GM19035 (cell line): ENCODE measurements around the gene MCRIP1.

ENCODE experiments used
- ATAC-seq: cut with Tn5 transposase; IDR thresholded peaks from one replicate; pipeline ENCODE4 v1.9.1; 2021; ENCODE audit not compliant: unreplicated experiment

Gene MCRIP1, protein sequence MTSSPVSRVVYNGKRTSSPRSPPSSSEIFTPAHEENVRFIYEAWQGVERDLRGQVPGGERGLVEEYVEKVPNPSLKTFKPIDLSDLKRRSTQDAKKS

DNA sequence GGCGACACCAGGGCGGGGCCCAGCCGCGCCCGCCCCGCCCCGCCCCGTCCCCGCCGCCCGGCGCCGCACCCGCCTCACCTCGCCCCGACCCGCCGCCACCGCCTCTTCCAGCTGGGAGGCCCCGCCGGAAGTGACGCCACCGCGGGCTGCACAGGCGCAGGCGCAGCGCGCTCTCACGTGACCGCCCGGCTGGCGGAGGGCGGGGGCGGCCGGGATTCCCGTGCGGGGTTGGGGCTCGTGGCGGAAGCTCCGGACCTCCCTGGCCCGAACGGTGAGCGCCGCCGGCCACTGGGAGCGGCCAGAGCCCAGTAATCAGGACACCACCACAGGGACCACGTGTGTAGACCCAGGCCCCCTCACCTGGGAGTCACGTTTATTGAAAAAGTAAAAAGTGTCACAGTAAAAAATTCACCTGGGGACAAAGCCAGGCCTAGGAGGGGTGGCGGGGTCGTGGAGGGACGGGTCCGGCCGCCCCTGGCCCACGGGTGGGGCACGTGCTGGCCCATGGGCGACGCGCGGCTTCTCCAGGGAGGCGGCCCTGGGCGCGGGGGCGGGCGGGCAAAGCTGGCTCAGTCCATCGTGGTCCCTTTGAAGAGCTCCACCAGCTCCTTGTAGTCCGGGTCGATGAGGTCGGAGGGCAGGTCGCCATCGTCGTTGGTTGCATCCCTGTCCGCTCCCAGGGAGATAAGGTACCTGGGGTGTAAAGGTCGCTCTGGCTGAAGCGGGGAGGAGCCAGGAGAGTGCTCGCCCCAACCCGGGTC is at the start of gene MCRIP1:
Gene MCRIP1, minus strand, starts transcription at position 132 of the 761 bp plus-strand sequence. CDS start 8,785 bp downstream, outside the sequence.
- peak; percentile 69 for ATAC-seq

DNA sequence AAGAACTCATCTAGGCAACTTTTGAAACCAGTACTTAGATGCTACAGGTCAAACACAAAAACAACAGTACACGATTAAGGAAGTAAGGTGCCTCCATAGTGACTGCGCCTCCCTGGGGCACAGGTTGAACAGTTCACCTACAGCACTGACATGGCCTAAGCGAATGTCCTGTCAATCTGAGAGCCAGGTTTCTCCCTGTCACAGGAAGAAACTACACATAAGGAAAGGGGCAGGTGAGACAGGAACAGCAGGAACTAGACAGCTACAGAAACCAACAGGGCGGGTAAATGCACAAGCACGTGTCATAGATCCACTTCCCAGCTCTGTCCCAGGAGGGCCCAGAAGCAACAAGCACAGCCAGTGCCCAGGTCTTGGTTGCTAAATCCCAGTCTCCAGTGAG is 46.0 kb upstream of the MCRIP1 start:
- ATAC-seq: no peak

DNA sequence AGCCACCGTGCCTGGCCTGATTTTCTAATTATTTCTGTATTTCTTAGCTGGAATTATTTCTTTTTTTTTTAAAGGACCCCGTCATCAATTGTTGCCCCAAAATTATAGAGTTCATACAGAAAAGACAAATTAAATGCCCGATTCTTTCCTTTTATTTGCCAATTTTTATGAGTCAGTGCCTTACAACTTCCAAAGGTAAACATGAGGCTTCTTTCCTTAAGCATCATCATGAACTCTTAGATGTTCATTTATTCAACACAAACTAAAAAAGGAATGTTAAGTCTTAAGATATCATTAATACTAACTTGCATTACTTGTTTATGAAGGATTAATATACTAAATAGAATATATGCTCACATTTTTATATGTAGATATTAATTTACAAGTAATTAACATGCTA is 45.2 kb upstream of the MCRIP1 start:
- no peak for ATAC-seq

DNA sequence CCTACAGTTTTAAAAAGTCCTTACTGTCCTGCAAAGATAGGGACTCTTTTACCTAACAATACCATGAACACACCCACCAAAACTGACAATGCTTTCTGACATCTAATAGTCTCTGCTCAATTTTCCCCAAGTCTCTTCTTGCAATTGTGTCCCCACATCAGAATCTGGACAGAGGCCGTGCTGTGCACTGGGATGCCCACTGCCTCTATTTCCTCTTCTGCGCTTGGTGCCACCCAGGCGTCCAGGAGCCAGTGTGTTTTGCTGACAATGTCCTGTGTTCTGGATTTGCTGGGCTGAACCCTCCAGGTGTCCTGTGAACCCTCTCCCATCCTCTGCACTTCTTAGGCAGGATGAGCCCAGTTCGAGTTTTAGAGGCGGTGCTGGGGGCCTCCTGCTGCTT is 44.5 kb upstream of the MCRIP1 start:
- no peak for ATAC-seq

DNA sequence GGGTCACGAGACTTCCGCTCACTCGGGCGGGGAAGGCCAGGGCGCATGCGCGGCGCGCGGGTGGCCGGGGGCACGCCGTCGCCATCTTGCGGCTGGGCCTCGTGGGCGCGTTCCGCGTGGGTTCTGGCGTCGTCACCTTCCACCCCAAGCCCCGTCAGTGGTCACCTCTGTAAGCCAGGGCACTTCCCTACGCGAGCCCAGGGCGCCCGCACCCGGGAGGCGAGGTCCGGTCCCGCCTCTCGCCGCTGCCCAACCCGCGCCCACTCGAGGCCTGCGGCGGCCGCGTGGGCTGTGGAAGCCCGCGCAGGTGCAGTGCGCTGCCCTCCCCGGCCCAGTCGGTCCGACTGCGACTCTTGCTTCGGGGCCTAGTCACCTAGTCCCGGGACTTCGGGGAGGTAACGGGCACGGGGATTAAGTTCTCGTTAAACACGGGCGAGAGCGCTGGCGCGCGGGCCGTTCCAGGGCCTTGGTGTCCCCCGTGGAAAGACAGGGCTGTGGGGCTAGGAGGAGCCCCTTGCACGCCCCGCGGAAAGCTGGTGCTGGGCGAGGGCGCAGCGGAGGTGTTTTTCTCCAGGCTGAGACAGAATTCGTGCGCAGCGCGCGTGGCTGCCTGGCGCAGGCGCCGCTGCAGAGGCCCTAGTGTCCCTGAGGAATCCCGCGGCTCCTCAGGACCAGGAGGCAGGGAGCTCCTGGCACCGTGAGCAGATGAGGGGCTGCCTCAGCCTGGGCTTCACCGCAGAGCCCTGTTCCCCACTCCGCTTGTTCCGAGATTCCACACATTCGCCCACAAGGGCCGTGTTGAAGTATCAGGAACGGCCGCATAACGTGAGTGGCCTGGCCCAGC is 38.5 kb upstream of the MCRIP1 start:
- ATAC-seq: peak; percentile 11

DNA sequence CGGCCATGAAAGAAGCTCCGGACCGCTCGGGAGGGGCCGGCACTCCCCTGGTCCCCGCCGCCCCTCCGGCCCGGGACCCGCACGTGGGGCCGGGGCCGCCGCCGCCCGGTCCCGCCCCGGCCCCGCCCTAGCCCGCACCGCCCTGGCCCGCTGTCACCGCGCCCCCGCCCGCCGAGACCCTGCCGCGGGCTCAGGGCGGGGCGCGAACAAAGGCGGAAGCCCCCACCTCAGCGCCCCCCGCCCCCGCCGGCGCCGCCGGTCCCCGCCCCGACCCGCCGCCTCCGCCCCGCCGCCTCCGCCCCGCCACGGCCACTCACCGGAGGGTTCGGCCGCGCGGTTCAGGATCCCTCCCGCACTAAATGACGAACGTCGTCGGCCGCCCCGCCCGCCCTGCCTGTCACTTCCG is 37.9 kb upstream of the MCRIP1 start, which contains the start of gene ARHGDIA:
Gene ARHGDIA, minus strand, starts transcription at position 357 of the 406 bp plus-strand sequence. CDS start 1,407 bp downstream, outside the sequence.
- peak; percentile 52 for ATAC-seq

DNA sequence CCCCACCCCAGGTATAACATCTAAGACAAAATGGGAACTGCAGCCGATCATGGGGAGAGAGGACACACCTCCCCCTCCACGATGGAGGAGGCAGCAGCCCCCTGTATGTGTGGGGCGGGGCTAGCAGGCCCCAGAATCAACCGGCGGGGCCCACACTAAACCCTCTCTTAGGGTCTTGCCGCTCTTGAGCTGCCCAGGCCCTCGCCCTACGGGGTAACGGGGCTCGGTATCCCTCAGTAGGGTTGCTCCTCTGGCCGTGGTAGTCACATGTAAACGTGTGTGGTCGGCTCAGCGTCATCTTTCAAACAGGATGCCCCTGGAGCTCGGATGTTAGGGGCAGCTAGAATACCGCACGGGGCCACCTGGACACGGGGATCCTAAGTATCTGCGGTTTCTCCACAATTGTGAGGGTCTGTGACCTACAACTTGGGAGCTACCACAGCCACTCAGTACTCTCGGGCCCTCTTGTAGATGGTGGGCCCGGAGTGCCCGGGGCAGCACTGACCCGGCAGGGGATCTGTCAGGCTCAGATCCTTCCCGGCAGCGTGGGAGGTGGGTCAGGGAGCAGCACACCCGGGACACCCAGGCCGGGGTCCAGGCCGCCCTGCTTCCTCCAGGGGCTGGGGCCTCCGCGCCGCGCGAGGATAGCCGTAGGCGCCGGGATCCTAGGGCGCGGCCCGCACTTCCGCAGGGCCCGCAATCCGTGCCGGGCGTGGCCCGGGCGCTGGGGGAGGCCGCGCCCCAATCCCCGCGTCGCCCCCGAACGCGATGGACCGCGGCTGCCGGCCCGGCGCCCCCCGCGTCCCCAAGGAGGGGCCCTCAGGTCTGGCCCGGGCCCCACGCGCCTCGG is 37.3 kb upstream of the MCRIP1 start:
- peak; percentile 12 for ATAC-seq

DNA sequence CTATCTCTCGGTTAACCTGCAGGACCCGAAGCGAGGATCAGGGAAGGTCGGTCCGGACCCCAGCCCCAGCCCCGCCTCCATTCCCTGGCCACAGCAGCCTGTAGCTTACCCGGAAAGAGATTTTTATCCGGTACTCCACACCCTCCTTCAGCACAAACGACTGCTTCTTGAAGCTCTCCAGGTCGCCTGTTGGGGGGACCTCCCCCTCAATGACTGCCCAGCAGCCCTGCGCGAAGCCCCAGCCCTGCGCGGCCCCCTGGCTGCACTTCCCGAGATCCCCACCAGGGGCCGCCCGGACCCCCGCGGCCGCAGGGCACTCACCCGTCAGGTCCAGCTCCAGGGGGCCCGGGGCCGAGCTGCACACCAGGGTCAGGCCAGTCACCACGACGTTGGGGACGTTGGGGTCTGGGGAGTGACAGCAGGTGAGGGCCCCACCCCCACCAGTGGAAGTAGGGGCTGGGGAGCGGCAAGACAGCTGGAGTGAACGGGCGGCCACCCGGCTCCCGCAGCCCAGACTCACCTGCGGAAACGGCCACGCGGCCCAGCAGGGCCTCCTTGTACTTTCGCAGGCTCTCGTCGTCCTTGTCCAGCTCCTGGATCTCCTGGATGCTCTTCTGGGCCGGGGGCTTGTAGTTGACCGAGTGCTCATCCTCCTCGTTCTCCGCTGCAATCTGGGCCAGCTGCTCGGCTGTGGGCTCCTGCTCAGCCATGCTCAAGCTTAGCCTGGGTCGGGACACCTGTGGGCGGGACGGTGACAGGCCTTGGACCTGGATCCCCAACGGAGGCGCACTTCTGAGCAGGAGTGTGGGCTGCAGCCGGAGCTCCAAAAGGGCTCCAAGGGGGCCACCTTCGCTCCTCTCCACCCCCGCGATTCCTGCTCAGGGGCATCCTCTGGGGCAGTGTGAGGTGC is 36.4 kb upstream of the MCRIP1 start:
- ATAC-seq: no peak

DNA sequence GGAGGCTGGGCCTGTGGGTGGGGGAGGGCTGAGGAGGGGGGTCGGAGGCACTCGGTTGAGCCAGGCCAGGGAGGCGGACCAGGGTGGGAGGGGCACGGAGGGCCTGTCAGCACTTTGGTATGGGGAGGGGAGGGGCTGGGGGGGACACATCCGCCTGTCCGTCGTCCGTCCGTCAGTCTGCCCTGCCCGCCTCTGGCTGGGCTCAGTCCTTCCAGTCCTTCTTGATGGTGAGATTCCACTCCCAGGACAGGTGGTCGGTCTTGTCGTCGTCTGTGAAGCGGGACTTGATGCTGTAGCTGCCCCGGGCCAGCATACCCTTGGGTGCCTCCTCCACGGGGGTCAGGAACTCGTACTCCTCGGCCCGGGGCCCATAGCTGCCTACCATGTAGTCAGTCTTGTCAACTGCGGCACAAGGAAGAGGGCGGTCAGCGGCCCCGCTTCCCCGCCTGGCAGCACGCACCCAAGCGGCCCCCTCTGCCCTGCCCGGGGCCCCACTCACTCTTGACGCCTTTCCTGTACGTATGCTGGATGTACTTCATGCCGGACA is 35.7 kb upstream of the MCRIP1 start:
- ATAC-seq: no peak

DNA sequence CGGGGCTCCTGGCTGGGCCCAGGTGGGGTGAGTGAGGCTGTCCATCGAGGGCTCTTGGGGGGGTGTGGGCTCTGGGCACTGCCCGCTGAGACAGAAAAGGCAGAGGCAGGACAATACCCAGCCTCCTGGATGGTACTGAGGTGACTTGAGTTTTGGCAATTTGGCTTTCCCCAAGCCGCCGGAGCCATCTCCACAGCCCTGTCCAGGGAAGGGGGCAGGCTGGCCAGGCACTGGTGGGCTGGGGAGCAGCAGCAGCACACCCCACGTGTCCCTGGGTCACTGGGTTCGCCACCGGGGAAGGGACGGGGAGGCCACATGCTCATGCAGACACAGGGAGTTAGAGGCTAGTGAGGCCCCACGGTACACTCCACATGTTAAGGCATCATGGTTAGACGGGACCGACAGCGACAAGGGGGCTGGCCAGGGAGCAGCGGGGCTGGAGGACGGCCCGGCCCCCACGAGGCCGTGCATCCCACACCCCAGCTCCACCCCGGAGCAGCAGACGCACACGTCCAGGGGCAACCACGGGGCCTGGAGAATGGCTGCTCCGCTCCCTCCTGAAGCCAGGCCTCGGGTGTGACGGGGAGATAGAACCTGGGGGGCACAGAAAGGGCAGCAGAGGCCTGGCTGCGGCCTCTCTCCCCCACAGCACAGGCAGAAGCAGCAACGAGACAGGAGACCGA is 35.0 kb upstream of the MCRIP1 start:
- no peak for ATAC-seq

DNA sequence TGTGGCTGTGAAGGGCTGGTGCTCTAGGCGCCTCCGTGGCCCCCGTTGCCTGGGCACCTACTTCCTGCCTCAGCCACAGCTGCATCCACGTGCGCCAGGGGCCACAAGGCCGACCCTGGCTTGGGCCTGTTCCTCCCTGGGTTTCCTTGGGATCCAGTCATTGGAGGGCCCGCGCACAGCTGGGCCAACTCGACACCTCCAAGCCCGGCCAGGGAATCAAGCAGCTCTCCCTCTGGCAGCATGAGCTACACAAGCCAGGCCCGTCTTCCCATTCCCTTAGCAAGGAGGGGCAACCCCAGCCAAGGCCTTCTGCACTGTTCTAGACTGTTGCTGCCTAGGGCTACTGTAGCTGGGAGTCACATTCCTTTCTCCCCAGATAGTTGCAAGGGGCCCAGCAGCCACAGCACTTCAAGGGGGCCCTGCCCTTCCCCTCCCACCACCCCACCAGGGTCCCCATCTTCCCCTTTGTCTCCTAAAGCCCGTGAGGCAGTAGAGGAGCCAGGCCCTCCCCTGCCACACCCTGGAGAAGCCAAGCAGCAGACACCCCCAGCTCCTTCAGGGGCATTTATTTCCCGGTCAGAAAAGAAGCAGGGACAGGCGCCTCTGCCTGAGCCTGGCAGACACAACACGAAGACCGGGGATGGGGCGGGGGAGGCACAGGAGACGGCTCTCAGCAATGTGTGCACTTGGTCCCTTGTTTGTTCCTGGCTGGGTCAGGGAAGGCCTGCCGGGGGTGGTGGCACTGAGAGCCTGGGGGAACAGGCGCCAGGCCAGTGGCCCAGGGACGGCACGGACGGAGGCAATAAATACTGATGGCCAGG is 34.3 kb upstream of the MCRIP1 start:
- no peak for ATAC-seq

DNA sequence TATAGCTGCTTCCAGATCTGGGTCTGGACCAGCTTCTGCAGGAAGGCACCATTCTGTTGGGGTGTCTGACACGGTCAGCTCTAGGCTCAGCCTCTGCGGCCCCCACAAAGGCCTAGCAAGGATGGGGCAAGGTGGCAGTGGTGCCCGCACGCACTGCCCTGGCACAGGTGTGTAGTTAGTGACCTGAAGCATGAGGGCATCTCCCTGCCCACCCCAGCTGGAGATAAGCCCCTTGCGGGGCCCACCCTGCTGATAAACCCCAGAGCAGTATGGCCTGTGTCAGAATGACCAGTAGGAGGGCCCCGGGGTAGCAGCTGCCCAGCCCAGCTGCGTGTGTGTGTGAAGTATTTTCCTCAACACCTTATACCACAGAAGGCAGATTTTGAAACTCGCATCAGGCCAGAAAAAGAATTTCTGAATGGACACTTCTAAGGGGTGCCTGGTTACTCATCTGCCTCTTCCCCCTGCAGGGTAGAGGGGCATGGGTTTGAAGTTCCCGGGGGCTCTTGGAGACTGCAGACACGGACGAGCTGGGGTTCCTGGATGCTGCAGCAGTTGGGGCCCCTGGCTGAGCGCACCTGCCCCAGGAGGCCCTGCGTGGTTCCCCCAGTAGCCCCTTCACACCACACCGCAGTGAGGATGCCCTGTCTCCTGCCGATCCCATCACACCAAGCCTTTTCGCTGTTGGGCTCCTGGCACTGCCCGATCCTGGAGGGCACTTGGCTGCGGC is 33.5 kb upstream of the MCRIP1 start:
- no peak for ATAC-seq

DNA sequence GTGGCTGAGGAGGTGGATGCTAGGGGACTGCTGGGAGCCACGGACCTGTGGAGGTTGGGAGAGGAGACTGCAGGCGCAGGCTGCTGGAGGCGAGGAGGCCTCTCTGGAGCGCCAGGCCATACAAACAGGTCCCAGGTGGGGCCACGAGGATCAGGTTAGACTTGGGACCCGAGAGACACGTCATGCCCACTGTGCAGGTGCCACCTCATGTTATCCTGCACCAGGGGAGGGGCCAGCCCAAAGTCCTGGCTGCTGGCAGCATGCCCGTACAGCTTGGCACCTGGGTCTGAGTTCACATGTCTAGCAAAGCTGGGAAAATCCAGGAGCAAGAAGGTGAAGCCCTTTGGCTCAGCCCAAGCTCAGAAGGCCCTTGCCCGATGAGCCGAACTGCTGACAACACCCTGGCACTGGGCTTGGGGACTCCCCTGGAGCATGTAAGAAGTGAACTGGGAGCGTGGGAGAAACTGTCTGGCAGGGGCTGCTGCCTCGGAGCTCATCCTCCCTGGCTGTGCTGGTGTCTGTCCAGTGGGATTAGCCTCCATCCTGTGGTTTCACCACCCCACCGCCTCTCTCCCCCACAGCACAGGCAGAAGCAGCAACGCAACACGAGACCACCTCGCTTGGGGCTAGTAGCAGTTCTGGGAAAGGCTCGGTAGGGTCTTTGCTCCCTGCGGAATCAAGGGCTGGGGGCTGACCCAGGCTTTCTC is 32.8 kb upstream of the MCRIP1 start:
- no peak for ATAC-seq

DNA sequence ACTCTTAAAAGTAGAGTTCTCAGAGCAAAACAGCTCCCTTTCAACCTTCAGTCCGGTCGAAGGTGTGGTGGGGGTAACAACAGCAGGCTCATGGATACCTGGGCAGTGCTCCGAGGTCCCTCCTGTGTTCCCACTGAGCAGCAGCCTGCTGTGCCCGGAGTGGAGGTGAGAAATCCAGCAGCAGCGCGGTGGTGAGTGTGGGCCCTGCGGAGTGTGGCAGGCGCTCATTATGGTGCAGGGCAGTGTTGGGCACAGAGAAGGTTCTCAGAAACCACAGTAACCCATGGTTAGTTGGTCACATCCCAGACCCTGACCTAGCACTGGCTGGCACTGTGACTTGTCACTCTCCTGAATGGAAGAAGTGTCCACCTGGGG is 32.3 kb upstream of the MCRIP1 start:
- no peak for ATAC-seq

DNA sequence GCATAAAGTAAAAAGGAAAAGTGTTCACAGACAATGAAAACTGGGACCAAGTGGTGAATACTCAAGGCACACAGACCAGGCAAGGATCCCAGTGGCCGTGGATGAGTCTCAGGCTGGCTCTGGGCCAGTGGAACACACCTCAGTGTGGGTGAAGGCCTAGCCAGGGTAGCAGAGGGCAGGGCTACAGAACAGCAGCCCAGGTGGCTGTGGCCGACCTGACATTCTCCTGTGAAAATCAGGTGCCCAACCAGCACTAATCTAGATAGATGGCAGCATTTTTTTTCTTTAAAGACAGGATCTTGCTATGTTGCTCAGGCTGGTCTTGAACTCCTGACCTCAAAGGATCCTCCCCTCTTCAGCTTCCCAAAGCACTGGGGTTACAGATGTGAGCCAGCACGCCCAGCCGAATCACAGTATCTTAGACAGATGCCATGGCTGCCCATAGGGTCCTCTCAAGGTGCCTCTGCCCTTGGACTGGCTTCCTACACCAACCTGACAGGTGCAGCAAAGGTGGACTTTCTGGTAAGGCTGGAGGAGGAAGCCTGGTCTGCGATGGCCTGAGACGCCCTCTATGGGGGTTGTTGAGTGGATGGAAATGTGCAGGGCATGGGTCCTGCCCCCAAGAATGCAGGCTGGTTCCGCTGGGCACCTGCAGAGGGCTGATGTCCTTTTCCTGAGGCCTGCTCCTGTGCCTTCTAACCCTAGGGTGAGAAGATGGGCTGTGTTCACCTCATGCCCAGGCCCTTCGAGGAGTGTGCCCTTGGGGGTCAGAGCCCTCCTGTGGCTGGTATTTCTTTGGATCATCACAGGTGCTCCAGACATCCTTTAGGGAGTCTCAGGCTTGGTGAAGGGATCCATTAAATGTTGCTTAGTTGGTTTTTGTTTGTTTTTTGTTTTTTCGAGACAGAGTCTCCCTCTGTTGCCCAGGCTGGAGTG is 31.0 kb upstream of the MCRIP1 start:
- ATAC-seq: no peak

DNA sequence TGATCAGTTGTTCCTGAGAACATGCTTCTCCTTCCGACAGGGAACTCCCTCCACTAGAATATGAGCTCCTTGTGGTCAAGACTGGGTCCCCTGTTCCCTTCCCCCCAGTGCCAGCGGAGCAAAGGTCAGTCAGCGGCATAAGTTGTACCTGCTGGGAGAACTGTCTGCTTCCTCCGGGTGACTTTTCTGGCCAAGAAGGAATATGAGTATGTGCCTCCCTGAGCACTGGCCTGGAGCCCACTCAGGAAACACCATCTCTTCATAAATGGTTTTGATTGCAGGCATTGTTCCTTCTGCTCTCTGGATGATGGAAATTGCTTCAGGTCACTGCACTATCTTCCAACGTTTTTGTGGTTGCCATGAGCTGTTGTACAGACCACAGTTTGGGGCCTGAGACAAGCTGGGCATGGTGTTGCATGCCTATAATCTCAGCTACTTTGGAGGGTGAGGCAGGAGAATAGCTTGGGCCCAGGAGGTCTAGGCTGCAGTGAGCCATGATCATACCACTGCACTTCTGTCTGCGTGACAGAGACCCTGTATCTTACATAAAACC is 30.1 kb upstream of the MCRIP1 start:
- no peak for ATAC-seq
